Ishikawa (cell line): ENCODE results near the gene DPP8.

Source experiments
- NFIC ChIP-seq: IDR thresholded peaks from 2 replicates; pipeline ENCODE4 v1.6.1; 2012
- TAF1 ChIP-seq: IDR thresholded peaks from 2 replicates; pipeline ENCODE4 v1.6.1; 2012; ENCODE audit warnings: low read depth, mild to moderate bottlenecking
- TF ChIP-seq, protein P1 (sequence below): IDR thresholded peaks from 2 replicates; pipeline ENCODE4 v1.6.1; 2012; ENCODE audit warnings: low read depth, mild to moderate bottlenecking

DNA sequence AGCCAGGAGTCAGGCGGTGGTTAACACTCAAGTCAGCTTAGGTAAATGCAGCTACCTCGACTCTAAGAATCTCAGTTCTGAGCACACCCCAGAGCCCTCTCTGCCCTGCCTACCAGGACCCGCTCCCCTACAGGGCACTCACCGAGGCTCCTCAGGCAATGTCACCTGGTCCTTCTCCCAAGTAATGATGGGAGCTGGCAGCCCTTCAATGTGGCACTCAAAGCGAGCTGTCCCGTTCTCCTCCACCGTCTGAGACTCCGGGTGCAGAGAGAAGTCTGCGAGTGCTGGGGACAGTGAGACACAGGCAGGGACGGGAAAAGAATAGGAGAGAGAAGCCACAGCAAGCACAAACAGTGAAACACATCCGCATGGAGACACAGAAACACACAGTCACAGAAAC lies 107.5 kb downstream of the DPP8 start:
- no peak for TF ChIP-seq NFIC
- TF ChIP-seq, protein P1, sequence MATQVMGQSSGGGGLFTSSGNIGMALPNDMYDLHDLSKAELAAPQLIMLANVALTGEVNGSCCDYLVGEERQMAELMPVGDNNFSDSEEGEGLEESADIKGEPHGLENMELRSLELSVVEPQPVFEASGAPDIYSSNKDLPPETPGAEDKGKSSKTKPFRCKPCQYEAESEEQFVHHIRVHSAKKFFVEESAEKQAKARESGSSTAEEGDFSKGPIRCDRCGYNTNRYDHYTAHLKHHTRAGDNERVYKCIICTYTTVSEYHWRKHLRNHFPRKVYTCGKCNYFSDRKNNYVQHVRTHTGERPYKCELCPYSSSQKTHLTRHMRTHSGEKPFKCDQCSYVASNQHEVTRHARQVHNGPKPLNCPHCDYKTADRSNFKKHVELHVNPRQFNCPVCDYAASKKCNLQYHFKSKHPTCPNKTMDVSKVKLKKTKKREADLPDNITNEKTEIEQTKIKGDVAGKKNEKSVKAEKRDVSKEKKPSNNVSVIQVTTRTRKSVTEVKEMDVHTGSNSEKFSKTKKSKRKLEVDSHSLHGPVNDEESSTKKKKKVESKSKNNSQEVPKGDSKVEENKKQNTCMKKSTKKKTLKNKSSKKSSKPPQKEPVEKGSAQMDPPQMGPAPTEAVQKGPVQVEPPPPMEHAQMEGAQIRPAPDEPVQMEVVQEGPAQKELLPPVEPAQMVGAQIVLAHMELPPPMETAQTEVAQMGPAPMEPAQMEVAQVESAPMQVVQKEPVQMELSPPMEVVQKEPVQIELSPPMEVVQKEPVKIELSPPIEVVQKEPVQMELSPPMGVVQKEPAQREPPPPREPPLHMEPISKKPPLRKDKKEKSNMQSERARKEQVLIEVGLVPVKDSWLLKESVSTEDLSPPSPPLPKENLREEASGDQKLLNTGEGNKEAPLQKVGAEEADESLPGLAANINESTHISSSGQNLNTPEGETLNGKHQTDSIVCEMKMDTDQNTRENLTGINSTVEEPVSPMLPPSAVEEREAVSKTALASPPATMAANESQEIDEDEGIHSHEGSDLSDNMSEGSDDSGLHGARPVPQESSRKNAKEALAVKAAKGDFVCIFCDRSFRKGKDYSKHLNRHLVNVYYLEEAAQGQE, result no peak
- no peak for TF ChIP-seq TAF1
